Stomach (tissue), 9 donors: ENCODE results near the gene MMP1. TPM values are rescaled to one million over a fixed set of nuclear protein-coding genes. Genes with fewer than 3 reads are reported as not detected.

Experiments
- DNase-seq, 2 donors: peaks; one replicate each; pipeline versions ENCODE4 v3.0.0 to v3.0.0-alpha.2; 2013 to 2019
- H3K27ac ChIP-seq, 5 donors: fragments of 200-600 bp in 4 of 5; sonication (generic) in 4 of 5; one replicate each; pipeline ENCODE4 v1.5.1; 2013 to 2019; ENCODE audit warnings: mild to moderate bottlenecking in 1 of 5, moderate library complexity in 1 of 5
- H3K27me3 ChIP-seq, 3 donors: fragments of 200-600 bp; sonication (generic); one replicate each; pipeline ENCODE4 v1.5.1; 2017 to 2019; ENCODE audit warnings: mixed run types in 1 of 3
- H3K36me3 ChIP-seq, 4 donors: fragments of 200-600 bp; sonication (generic); 1 replicate in 3 of 4; 2 replicates in 1 of 4; pipeline ENCODE4 v1.5.1; 2016 to 2019
- H3K4me1 ChIP-seq, 4 donors: fragments of 200-600 bp; sonication (generic); one replicate each; pipeline ENCODE4 v1.5.1; 2016 to 2019
- H3K4me3 ChIP-seq, 4 donors: fragments of 200-600 bp; sonication (generic) in 3 of 4; one replicate each; pipeline ENCODE4 v1.5.1; 2016 to 2019; ENCODE audit warnings: mild to moderate bottlenecking in 1 of 4
- H3K9me3 ChIP-seq, 4 donors: fragments of 200-600 bp; sonication (generic); one replicate each; pipeline ENCODE4 v1.5.1; 2016 to 2019
- CTCF ChIP-seq, 7 experiments: fragments of 450-650 bp in 4 of 7; fragments of 200-600 bp in 3 of 7; sonication (generic) in 3 of 7; IDR thresholded peaks; one replicate each; pipeline ENCODE4 v1.5.1; 2016 to 2019; ENCODE audit warnings: antibody characterized with exemption in 7 of 7, control low read depth in 2 of 7, mild to moderate bottlenecking in 1 of 7
- EP300 ChIP-seq: sonication (generic); formaldehyde crosslinking; IDR thresholded peaks from one replicate; pipeline ENCODE4 v1.6.1; 2017; ENCODE audit warnings: antibody characterized with exemption
- POLR2A ChIP-seq, 4 donors: fragments of 450-650 bp; IDR thresholded peaks; one replicate each; pipeline ENCODE4 v1.6.1; 2016; ENCODE audit warnings: antibody characterized with exemption in 4 of 4, control low read depth in 2 of 4, mild to moderate bottlenecking in 1 of 4, moderate library complexity in 1 of 4
- POLR2AphosphoS5 ChIP-seq, 3 donors: sonication (generic); formaldehyde crosslinking; IDR thresholded peaks; one replicate each; pipeline ENCODE4 v1.6.1; 2016; ENCODE audit warnings: antibody characterized with exemption in 3 of 3
- WGBS, 5 donors: extraction: QIAGEN DNeasy Blood & Tissue Kit in 3 of 5; methylation state at CpG; one replicate each; pipeline versions ENCODE4 v1.1.5 to v1.1.7; 2013 to 2018; 5-methylcytosine and 5-hydroxymethylcytosine counted together
- intact Hi-C: fragments of 100-400 bp; cut with DNase I; formaldehyde crosslinking; loops from one replicate; pipeline ENCODE4 v1.15.1; 2023; ENCODE audit warnings: low total_unique reads
- polyA plus RNA-seq, 3 donors: library from polyadenylated mRNA; stranded (reverse); fragments of 200-250 nt; gene quantifications; one replicate each; pipeline ENCODE4 v1.2.3, GENCODE V29; 2013
- total RNA-seq, 5 donors: library from RNA; depleted of rRNA; stranded (reverse); fragments of >200 nt; gene quantifications; one replicate each; pipeline versions ENCODE4 v1.1.0 to v1.2.3, GENCODE V29; 2014 to 2016
- donor health status: healthy with polysubstance abuse.
- donor health status: Bipolar disorder and iron deficiency.
- donor health status: healthy.

Gene MMP1
- total and polyA plus RNA-seq, 8 donors, result 0.89 to 127 (median 7.5) TPM; not detected in 2

GRCh38 chr11:102840018-102840417, 42.1 kb upstream of the MMP1 start:
- H3K4me3 ChIP-seq, result no peak overlapping the region
- no peak for TF ChIP-seq EP300
- TF ChIP-seq CTCF (IDR thresholded peaks at IDR 0.05), result no peak
- WGBS, 5 donors, result 46 to 55% (median 53%) methylated on average over 5 of the region's 5 CpGs
- H3K4me1 ChIP-seq, result peaks cover 0 to 17% (median 10%) of the 10 kb centered on the region in 4 donors
- DNase-seq, result no peak
- intact Hi-C loops, result no loop called here
- H3K36me3 ChIP-seq, result no peaks in the 10 kb centered on the region
- H3K9me3 ChIP-seq, result no peaks in the 10 kb centered on the region
- no peaks in the 10 kb centered on the region for H3K27me3 ChIP-seq
- H3K27ac ChIP-seq, result no peak overlapping the region

GRCh38 chr11:102837646-102838045, 39.7 kb upstream of the MMP1 start:
- H3K27me3 ChIP-seq, result no peaks in the 10 kb centered on the region
- H3K9me3 ChIP-seq, result no peaks in the 10 kb centered on the region
- DNase-seq, result no peak
- peaks cover 0 to 34% (median 10%) of the 10 kb centered on the region in 4 donors for H3K4me1 ChIP-seq
- 76 to 85% (median 81%) methylated on average over 2 of the region's 2 CpGs for WGBS, 5 donors
- H3K36me3 ChIP-seq, result no peaks in the 10 kb centered on the region
- no peak overlapping the region for H3K4me3 ChIP-seq
- intact Hi-C loops, result no loop called here
- no peak for TF ChIP-seq POLR2AphosphoS5 (IDR thresholded peaks at IDR 0.05)
- no peak for TF ChIP-seq POLR2A (IDR thresholded peaks at IDR 0.05)
- no peak for TF ChIP-seq CTCF (IDR thresholded peaks at IDR 0.05)
- TF ChIP-seq EP300, result no peak
- no peak overlapping the region for H3K27ac ChIP-seq

- Histone ChIP-seq H3K27me3 (no peaks in the 10 kb centered on the region), H3K36me3 (no peaks in the 10 kb centered on the region), H3K4me1 (peaks cover 0 to 34% (median 10%) of the 10 kb centered on the region in 4 donors), H3K4me3 (no peak overlapping the region), H3K9me3 (no peaks in the 10 kb centered on the region), H3K27ac (no peak overlapping the region)
- no peak for TF ChIP-seq POLR2AphosphoS5 (IDR thresholded peaks at IDR 0.05)
- TF ChIP-seq CTCF (IDR thresholded peaks at IDR 0.05), result no peak
- TF ChIP-seq POLR2A (IDR thresholded peaks at IDR 0.05), result no peak
- no peak for TF ChIP-seq EP300
- no peak for DNase-seq
- intact Hi-C loops, result no loop called here
- 87 to 96% (median 90%) methylated on average over 2 of the region's 2 CpGs for WGBS, 5 donors
Observed at GRCh38 chr11:102837156-102837555, 39.2 kb upstream of the MMP1 start.

- no peak overlapping the region for H3K4me3 ChIP-seq
- H3K36me3 ChIP-seq, result no peaks in the 10 kb centered on the region
- no peak overlapping the region for H3K27ac ChIP-seq
- intact Hi-C loops, result no loop called here
- no peak for DNase-seq
- H3K4me1 ChIP-seq, result peaks cover 0 to 34% (median 10%) of the 10 kb centered on the region in 4 donors
- WGBS, 5 donors, result 27 to 70% (median 52%) methylated on average over 3 of the region's 3 CpGs
- H3K9me3 ChIP-seq, result no peaks in the 10 kb centered on the region
- no peaks in the 10 kb centered on the region for H3K27me3 ChIP-seq
- TF ChIP-seq CTCF (IDR thresholded peaks at IDR 0.05) (no peak), EP300 (no peak), POLR2A (IDR thresholded peaks at IDR 0.05) (no peak), POLR2AphosphoS5 (IDR thresholded peaks at IDR 0.05) (no peak)
Observed at GRCh38 chr11:102836290-102836875, 38.4 kb upstream of the MMP1 start.
